ENCODE data around the gene CST3. TPM values are rescaled to one million over a fixed set of nuclear protein-coding genes. Genes with fewer than 3 reads are reported as not detected.

Gene CST3, protein sequence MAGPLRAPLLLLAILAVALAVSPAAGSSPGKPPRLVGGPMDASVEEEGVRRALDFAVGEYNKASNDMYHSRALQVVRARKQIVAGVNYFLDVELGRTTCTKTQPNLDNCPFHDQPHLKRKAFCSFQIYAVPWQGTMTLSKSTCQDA
- 191 and 236 TPM in 2 replicates for total RNA-seq

DNA sequence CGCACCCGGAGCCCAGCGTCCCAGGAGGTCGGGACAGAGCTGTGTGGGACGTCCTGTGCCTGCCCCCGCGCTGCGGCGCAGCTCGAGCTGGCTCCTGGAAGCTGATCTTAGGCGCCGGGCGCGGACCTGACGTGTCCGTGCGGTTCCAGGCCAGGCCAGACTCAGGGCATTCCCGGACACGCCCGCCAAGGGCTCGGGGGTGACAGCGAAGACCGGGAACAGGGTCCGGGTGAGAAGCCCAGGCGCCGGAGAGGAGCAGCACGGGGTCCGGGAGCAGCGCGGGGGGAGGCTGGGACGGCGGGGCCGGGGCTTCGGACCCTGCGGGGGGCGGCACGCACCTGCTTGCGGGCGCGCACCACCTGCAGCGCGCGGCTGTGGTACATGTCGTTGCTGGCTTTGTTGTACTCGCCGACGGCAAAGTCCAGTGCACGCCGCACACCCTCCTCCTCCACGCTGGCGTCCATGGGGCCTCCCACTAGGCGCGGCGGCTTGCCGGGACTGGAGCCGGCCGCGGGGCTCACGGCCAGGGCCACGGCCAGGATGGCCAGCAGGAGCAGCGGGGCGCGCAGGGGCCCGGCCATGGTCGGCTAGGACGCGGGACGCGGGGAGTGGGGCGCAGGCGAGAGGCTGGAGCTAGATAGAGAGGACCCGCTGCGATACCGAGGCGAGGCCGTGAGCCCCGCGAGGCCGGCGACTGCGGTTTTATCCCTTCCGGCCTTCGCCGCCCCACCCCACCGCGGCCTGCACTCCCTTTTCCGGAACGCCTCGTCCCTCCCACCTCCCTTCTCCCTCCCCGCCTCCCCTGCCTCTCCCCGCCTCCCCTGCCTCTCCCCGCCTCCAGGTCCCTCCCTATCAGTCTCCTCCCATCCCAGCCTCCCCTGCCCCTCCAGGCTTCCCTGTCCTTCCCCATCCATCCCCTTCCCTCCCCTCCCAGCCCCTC lies at the start of gene CST3:
CST3 (minus strand) TSS at position 674 of the 940 bp plus-strand sequence; CDS start at position 581, 93 bp downstream.

GRCh38 chr20:23605867-23606651 lies 31.7 kb downstream of the CST3 start, which contains the start of gene CST9:
Gene CST9 (minus strand): TSS chr20:23605917. CDS start chr20:23605864, 53 bp downstream.

Other genes with a start within 250 kb of the CST3 start
- gene NAPB, start 216.5 kb downstream of the CST3 start, total RNA-seq: 7.9 and 9.6 TPM in 2 replicates
- not detected in 2 replicates for gene CSTL1, start 198.3 kb downstream of the CST3 start, total RNA-seq
- not detected in 2 replicates for gene CST11, start 185.1 kb downstream of the CST3 start, total RNA-seq
- gene CST8, start 146.8 kb downstream of the CST3 start, total RNA-seq: not detected in 2 replicates
- gene CST9L, start 69.5 kb downstream of the CST3 start, total RNA-seq: not detected in 2 replicates
- gene CST9, start 32.0 kb downstream of the CST3 start, total RNA-seq: not detected in 2 replicates
- 10.7 TPM in 1 of 2 replicates, not detected in the other for gene CST4, start 51.1 kb upstream of the CST3 start, total RNA-seq
- 2.0 and 75.0 TPM in 2 replicates for gene CST1, start 113.0 kb upstream of the CST3 start, total RNA-seq
- gene CST2, start 188.8 kb upstream of the CST3 start, total RNA-seq: 0.57 TPM in 1 of 2 replicates, not detected in the other
- not detected in 2 replicates for gene CST5, start 241.8 kb upstream of the CST3 start, total RNA-seq